GM13977 (cell line): ENCODE measurements around the gene ASS1.
A peak's percentile ranks its signal among the peaks of the same experiment; 100 is the strongest.

Experiments
- DNase-seq: peaks from one replicate; pipeline ENCODE4 v3.0.0; 2012; ENCODE audit warnings: low spot score
- CTCF ChIP-seq: IDR thresholded peaks from 2 replicates; pipeline ENCODE4 v1.5.1; 2012; ENCODE audit warnings: mild to moderate bottlenecking, control low read depth; ENCODE audit not compliant: insufficient read depth; ENCODE audit errors: extremely low read depth, missing control alignments
- in situ Hi-C: fragments of 300-500 bp; cut with MboI; formaldehyde crosslinking; loops from one replicate; pipeline ENCODE4 v1.12.0; 2022; ENCODE audit warnings: low sequenced_read_pairs, low pct_unique_long_range_greater_than_20kb, mixed read lengths, inconsistent platforms; ENCODE audit not compliant: unreplicated experiment

ASS1 gene

GRCh38 chr9:130429381-130429780 lies 15.4 kb upstream of the ASS1 start:
- no peak for TF ChIP-seq CTCF
- in situ Hi-C loops = no loop called here
- DNase-seq = no peak

- in situ Hi-C loops = no loop called here
- TF ChIP-seq CTCF = no peak
- no peak for DNase-seq
Observed at GRCh38 chr9:130429831-130430230, 14.9 kb upstream of the ASS1 start.

DNA sequence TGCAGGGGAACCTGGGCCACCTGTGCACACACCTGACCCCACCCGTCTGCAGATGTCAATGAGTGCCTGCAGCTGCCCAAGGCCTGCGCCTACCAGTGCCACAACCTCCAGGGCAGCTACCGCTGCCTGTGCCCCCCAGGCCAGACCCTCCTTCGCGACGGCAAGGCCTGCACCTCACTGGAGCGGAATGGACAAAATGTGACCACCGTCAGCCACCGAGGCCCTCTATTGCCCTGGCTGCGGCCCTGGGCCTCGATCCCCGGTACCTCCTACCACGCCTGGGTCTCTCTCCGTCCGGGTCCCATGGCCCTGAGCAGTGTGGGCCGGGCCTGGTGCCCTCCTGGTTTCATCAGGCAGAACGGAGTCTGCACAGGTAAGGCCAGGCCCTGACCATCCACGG lies 14.5 kb upstream of the ASS1 start:
- in situ Hi-C loops = no loop called here
- no peak for DNase-seq
- no peak for TF ChIP-seq CTCF

- TF ChIP-seq CTCF = no peak
- no peak for DNase-seq
- in situ Hi-C loops = no loop called here
Observed at GRCh38 chr9:130430734-130431535, 13.8 kb upstream of the ASS1 start.

DNA sequence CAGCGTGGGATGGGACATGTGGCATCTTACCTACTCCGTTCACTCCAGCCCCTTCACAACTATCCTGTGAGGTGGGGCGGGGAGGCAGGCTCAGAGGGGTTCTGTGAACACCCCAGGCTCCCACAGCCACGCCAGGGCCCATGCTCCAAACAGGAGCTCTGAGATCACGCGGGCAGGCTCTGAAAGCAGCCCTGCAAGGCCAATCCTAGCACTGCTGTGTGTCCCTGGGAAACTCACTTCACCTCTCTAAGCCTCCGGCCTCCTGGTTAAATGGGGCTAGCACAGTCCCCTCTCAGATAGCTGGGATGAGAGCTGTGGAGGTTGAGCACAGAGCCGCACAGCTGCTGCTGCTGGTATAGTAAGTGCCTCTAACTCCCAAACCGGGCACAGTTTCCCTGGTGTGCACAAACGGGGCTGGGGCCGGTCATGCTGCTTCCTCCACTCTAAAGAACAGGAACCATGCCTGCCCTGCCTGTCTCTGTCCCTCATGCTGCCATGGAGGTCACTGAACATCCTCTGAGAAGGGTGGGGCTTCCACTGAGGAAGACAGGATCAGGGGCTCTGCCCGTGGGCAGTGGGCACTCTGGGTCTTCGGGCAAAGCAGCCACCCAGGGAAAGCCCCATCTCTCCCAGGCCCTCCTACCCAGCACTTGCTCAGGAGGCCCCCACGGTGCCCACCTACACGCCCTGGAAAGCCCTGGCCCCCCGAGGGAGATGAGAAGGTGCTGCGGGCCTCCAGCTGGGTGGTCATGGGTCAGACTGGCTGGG lies 13.0 kb upstream of the ASS1 start:
- no peak for DNase-seq
- TF ChIP-seq CTCF = no peak
- in situ Hi-C loops = no loop called here

DNA sequence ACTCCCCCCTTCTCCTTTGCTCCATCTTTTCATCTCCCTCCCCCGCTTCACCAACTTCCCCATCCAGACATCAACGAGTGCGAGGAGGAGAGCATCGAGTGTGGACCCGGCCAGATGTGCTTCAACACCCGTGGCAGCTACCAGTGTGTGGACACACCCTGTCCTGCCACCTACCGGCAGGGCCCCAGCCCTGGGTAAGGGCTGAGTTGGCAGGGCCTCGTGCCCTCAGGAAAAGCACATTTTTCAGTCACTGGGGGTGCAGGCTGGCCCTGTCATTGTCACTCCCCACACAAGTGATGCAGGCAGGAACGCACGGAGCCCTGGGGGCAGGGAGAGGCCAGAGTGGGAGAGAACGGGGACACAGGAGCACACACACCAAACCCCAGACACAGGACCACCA lies 12.4 kb upstream of the ASS1 start:
- peak; percentile 12 for TF ChIP-seq CTCF
- DNase-seq = no peak
- in situ Hi-C loops = no loop called here
